ENCODE data around the gene VANGL2. TPM values are rescaled to one million over a fixed set of nuclear protein-coding genes. Genes with fewer than 3 reads are reported as not detected.

The VANGL2 gene
- total and polyA plus RNA-seq, 9 of the 15 experiments (the other 6 are each of a cell fraction or from before 2014, with no cell fraction given), result 0.28 to 4.0 (median 0.98) TPM

DNA sequence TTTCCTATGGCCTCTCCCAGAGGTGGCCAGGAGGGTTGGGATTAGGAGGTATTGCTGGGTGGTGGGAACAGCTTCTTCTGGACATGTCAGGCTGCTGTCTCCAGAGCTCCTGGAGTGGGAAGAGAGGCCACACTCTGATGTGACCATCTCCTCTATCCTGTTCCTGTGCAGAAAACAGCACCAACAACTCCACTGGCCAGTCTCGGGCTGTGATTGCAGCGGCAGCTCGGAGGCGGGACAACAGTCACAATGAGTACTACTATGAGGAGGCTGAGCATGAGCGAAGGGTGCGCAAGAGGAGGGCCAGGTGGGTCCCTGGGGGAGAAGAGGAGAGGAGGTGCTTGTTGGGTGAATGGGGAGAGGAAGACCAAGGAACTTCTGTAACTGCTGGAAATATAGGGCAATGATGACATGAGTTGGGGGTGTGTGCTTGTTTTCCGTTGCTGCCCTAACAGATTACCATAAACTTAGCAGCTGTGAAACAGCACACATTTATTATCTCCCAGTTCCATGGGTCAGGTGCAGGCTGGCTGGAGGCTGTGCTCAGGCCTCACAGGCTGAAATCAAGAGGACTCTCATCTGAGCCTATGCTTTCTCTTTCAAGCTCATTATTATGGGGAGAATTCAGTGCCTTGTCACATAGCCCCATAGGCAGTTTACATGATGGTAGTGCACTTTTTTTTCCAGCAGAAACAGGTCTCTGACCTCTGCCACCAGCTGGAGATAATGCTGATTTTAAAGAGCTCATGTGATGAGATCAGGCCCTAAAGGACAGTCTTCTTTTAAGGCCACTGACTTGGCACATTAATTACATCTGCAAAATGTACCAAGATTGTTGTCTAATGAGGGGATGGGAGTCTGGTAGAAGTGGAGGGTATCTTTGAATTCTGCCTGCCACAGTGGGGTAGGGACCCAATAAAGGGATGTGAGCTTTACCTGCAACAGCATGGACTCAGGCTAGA lies 20.8 kb downstream of the VANGL2 start (continued):
- TF ChIP-seq, protein P1, sequence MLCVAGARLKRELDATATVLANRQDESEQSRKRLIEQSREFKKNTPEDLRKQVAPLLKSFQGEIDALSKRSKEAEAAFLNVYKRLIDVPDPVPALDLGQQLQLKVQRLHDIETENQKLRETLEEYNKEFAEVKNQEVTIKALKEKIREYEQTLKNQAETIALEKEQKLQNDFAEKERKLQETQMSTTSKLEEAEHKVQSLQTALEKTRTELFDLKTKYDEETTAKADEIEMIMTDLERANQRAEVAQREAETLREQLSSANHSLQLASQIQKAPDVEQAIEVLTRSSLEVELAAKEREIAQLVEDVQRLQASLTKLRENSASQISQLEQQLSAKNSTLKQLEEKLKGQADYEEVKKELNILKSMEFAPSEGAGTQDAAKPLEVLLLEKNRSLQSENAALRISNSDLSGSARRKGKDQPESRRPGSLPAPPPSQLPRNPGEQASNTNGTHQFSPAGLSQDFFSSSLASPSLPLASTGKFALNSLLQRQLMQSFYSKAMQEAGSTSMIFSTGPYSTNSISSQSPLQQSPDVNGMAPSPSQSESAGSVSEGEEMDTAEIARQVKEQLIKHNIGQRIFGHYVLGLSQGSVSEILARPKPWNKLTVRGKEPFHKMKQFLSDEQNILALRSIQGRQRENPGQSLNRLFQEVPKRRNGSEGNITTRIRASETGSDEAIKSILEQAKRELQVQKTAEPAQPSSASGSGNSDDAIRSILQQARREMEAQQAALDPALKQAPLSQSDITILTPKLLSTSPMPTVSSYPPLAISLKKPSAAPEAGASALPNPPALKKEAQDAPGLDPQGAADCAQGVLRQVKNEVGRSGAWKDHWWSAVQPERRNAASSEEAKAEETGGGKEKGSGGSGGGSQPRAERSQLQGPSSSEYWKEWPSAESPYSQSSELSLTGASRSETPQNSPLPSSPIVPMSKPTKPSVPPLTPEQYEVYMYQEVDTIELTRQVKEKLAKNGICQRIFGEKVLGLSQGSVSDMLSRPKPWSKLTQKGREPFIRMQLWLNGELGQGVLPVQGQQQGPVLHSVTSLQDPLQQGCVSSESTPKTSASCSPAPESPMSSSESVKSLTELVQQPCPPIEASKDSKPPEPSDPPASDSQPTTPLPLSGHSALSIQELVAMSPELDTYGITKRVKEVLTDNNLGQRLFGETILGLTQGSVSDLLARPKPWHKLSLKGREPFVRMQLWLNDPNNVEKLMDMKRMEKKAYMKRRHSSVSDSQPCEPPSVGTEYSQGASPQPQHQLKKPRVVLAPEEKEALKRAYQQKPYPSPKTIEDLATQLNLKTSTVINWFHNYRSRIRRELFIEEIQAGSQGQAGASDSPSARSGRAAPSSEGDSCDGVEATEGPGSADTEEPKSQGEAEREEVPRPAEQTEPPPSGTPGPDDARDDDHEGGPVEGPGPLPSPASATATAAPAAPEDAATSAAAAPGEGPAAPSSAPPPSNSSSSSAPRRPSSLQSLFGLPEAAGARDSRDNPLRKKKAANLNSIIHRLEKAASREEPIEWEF (CRISPR knock-in tag; IDR thresholded peaks at IDR 0.05), result no peak
- TF ChIP-seq EP400 (IDR thresholded peaks at IDR 0.05) (no peak), ZNF583 (CRISPR knock-in tag; IDR thresholded peaks at IDR 0.05) (no peak), BMI1 (IDR thresholded peaks at IDR 0.05; ENCODE audit: low read length) (no peak), ZNF785 (CRISPR knock-in tag; IDR thresholded peaks at IDR 0.05) (no peak), ZNF217 (CRISPR knock-in tag; IDR thresholded peaks at IDR 0.05) (no peak), CHCHD3 (CRISPR knock-in tag; IDR thresholded peaks at IDR 0.05) (no peak), TBP (optimal IDR thresholded peaks at IDR 0.05; ENCODE audit: low read depth, low read length) (no peak), YBX1 (IDR thresholded peaks at IDR 0.05) (no peak), ZNF76 (CRISPR knock-in tag; IDR thresholded peaks at IDR 0.05; ENCODE audit: borderline replicate concordance) (no peak), ETS2 (tag; IDR thresholded peaks at IDR 0.05; ENCODE audit: borderline replicate concordance, poor library complexity, severe bottlenecking) (no peak), SMARCC2 (IDR thresholded peaks at IDR 0.05; ENCODE audit: low read depth) (no peak), HDAC8 (tag; IDR thresholded peaks at IDR 0.05) (no peak), ZNF24 (IDR thresholded peaks at IDR 0.05) (no peak), ZKSCAN3 (CRISPR knock-in tag; IDR thresholded peaks at IDR 0.05) (no peak), TAL1 (IDR thresholded peaks at IDR 0.05) (peak; percentile 78), PHB (CRISPR knock-in tag; IDR thresholded peaks at IDR 0.05) (no peak), CREM (IDR thresholded peaks at IDR 0.05; ENCODE audit: low read depth) (no peak)
- TF ChIP-seq, protein P2, sequence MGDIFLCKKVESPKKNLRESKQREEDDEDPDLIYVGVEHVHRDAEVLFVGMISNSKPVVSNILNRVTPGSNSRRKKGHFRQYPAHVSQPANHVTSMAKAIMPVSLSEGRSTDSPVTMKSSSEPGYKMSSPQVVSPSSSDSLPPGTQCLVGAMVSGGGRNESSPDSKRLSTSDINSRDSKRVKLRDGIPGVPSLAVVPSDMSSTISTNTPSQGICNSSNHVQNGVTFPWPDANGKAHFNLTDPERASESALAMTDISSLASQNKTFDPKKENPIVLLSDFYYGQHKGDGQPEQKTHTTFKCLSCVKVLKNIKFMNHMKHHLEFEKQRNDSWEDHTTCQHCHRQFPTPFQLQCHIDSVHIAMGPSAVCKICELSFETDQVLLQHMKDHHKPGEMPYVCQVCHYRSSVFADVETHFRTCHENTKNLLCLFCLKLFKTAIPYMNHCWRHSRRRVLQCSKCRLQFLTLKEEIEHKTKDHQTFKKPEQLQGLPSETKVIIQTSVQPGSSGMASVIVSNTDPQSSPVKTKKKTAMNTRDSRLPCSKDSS (IDR thresholded peaks at IDR 0.05; ENCODE audit: low read depth, partially characterized antibody), result no peak
- TF ChIP-seq, protein P3, sequence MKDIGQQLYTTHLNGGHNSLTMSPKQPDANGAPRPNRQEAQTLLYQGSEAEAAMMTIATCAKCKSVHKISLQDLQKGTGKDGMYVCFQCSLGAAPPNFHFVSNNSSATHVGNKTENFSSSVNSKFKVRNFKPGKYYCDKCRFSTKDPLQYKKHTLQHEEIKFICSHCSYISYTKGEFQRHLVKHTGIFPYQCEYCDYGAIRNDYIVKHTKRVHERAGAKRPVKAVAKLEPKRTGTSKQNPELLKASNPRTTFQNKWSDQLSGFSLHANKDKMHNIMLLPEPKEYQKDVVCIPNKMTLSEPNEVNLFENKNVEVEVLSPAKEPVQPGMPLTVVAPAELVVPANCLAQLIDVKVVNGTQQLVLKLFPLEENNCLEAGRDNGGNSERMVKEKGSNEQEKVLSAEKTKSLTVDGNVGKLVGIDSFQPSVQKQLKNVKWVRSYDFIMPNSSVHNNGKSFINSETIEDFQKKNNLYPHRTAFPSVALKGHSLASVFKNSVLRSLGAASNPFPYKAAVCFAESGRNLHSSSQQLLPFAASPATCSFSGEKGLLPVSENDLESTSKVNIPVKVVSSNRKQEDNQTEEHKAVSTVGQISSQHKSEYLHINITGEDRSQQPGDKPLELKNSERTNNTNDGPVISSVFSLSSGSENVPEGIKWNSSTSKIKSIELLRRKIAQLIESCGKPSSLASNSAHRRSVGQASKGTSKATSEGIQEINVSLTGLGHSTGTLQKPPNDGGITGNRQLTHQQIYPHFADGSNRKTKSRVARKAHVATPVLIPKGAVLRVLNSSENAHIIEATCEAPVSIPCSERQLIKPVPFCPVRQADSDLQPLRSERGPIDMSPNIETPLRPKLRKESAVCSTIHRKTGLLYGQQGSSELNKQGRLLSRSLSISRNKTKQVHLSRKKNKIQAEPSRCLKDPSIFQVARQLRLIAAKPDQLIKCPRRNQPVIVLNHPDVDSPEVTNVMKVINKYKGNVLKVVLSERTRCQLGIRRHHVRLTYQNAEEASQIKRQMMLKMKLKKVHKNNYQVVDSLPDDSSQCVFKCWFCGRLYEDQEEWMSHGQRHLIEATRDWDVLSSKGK (CRISPR knock-in tag; IDR thresholded peaks at IDR 0.05), result no peak

All from K562 (cell line).